Measurements from ENCODE around the gene TMUB2.

DNA sequence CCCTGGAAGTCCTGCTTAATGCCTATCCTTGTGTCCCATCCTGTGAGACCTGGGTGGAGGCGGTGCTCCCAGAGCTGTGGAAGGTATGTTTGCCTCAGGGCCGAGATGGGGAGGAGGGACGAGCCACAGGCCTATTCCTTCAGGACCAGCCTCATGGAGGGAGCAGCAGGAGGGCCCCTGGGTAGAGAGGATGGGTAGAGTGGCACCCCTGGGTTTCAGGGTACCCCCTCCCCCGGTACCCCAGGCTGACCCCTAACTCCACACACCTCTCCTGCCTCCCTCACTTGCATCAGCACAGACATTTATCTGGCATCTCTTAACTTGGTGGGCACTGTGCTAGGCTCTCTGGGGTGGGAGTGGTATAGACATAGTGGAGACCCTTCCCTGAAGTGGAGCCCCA, 9.1 kb upstream of the TMUB2 start:
- TF ChIP-seq, protein P1, sequence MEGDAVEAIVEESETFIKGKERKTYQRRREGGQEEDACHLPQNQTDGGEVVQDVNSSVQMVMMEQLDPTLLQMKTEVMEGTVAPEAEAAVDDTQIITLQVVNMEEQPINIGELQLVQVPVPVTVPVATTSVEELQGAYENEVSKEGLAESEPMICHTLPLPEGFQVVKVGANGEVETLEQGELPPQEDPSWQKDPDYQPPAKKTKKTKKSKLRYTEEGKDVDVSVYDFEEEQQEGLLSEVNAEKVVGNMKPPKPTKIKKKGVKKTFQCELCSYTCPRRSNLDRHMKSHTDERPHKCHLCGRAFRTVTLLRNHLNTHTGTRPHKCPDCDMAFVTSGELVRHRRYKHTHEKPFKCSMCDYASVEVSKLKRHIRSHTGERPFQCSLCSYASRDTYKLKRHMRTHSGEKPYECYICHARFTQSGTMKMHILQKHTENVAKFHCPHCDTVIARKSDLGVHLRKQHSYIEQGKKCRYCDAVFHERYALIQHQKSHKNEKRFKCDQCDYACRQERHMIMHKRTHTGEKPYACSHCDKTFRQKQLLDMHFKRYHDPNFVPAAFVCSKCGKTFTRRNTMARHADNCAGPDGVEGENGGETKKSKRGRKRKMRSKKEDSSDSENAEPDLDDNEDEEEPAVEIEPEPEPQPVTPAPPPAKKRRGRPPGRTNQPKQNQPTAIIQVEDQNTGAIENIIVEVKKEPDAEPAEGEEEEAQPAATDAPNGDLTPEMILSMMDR (IDR thresholded peaks at IDR 0.05): no peak
- no peak for TF ChIP-seq POLR2A (IDR thresholded peaks at IDR 0.05)
